HepG2 (cell line): ENCODE data around the gene DPEP1. TPM values are rescaled to one million over a fixed set of nuclear protein-coding genes. Genes with fewer than 3 reads are reported as not detected.

Source experiments
- HNF4G ChIP-seq, 2 experiments: sonication (generic) in 1 of 2; formaldehyde crosslinking in 1 of 2; IDR thresholded peaks; 2 replicates each; pipeline versions ENCODE4 v1.4.0 to v1.6.1; 2011 to 2020; ENCODE audit warnings: borderline replicate concordance in 2 of 2, low read depth in 2 of 2, mild to moderate bottlenecking in 2 of 2, low read length in 1 of 2, missing genetic modification reagents in 1 of 2, moderate library complexity in 1 of 2
- KAT7 ChIP-seq: IDR thresholded peaks from 2 replicates; pipeline ENCODE4 v1.6.1; 2018; ENCODE audit warnings: borderline replicate concordance, missing compliant biosample characterization
- MAF1 ChIP-seq: sonication (generic); formaldehyde crosslinking; IDR thresholded peaks from 2 replicates; pipeline ENCODE4 v1.5.0; 2020; ENCODE audit warnings: missing genetic modification reagents, borderline replicate concordance
- NFRKB ChIP-seq: fragments of 450-650 bp; IDR thresholded peaks from 2 replicates; pipeline ENCODE4 v1.6.1; 2017
- RAD21 ChIP-seq: fragments of 450-650 bp; formaldehyde crosslinking; IDR thresholded peaks from 2 replicates; pipeline ENCODE4 v1.5.0; 2020; ENCODE audit warnings: mild to moderate bottlenecking
- RNF2 ChIP-seq: fragments of 450-650 bp; conservative IDR thresholded peaks from 2 replicates; pipeline ENCODE4 v1.6.1; 2016; ENCODE audit warnings: low read depth
- SRF ChIP-seq: IDR thresholded peaks from 2 replicates; pipeline ENCODE4 v1.6.1; 2011; ENCODE audit warnings: mild to moderate bottlenecking, low read depth, low read length, moderate library complexity
- SUZ12 ChIP-seq: fragments of 150-350 bp; IDR thresholded peaks from 2 replicates; pipeline ENCODE4 v1.6.1; 2014; ENCODE audit warnings: low read depth, low read length
- ZNF232 ChIP-seq: sonication (generic); formaldehyde crosslinking; IDR thresholded peaks from 2 replicates; pipeline ENCODE4 v1.4.0; 2020; ENCODE audit warnings: missing genetic modification reagents, borderline replicate concordance
- ZNF329 ChIP-seq: sonication (generic); formaldehyde crosslinking; IDR thresholded peaks from 2 replicates; pipeline ENCODE4 v1.9.0; 2021; ENCODE audit warnings: low read depth, mild to moderate bottlenecking, missing genetic modification reagents
- ZNF354B ChIP-seq: sonication (generic); formaldehyde crosslinking; IDR thresholded peaks from 2 replicates; pipeline ENCODE4 v1.8.0; 2022; ENCODE audit warnings: mild to moderate bottlenecking, missing genetic modification reagents
- ZNF709 ChIP-seq: sonication (generic); formaldehyde crosslinking; IDR thresholded peaks from 2 replicates; pipeline ENCODE4 v1.5.0; 2020; ENCODE audit warnings: mild to moderate bottlenecking, missing genetic modification reagents
- ZNF768 ChIP-seq: sonication (generic); formaldehyde crosslinking; IDR thresholded peaks from 2 replicates; pipeline ENCODE4 v1.4.0; 2020; ENCODE audit warnings: missing genetic modification reagents
- ZSCAN21 ChIP-seq: sonication (generic); formaldehyde crosslinking; IDR thresholded peaks from 2 replicates; pipeline ENCODE4 v1.8.0; 2022; ENCODE audit warnings: mild to moderate bottlenecking, missing genetic modification reagents, moderate library complexity, borderline replicate concordance
- ZSCAN25 ChIP-seq: sonication (generic); formaldehyde crosslinking; IDR thresholded peaks from 2 replicates; pipeline ENCODE4 v1.8.0; 2022; ENCODE audit warnings: mild to moderate bottlenecking, missing genetic modification reagents
- polyA plus RNA-seq, 8 experiments: library from polyadenylated mRNA; depleted of rRNA in 3 of 8; stranded (reverse) in 7 of 8; unstranded in 1 of 8; fragments of >200 nt; fragmentation: Illumina TruSeq in 4 of 8; extraction: Trizol in 4 of 8; gene quantifications; 2 replicates each; pipeline versions ENCODE4 v1.2.1 to v1.2.3, GENCODE V29; 2011 to 2016; ENCODE audit warnings: low read depth in 4 of 8, missing spikeins in 1 of 8, mixed read lengths in 1 of 8; ENCODE audit not compliant: insufficient read depth in 1 of 8
- total RNA-seq, 5 experiments: library from RNA; depleted of rRNA; stranded (reverse); fragments of >200 nt; fragmentation: Illumina TruSeq; extraction: Trizol; gene quantifications; 2 replicates each; pipeline ENCODE4 v1.2.3, GENCODE V29; 2016; ENCODE audit warnings: low read depth in 1 of 5
- TF ChIP-seq, protein P1 (sequence below): sonication (generic); formaldehyde crosslinking; IDR thresholded peaks from 2 replicates; pipeline ENCODE4 v1.4.0; 2020; ENCODE audit warnings: missing genetic modification reagents, borderline replicate concordance
- TF ChIP-seq, protein P2 (sequence below): sonication (generic); formaldehyde crosslinking; IDR thresholded peaks from 2 replicates; pipeline ENCODE4 v1.5.0; 2020; ENCODE audit warnings: missing genetic modification reagents
- TF ChIP-seq, protein P3 (sequence below): sonication (generic); formaldehyde crosslinking; IDR thresholded peaks from 2 replicates; pipeline ENCODE4 v1.4.0; 2020; ENCODE audit warnings: mild to moderate bottlenecking, missing genetic modification reagents
- TF ChIP-seq, protein P4 (sequence below): sonication (generic); formaldehyde crosslinking; IDR thresholded peaks from 2 replicates; pipeline ENCODE4 v1.5.0; 2020; ENCODE audit warnings: mild to moderate bottlenecking, missing genetic modification reagents
- TF ChIP-seq, protein P5 (sequence below): IDR thresholded peaks from 2 replicates; pipeline ENCODE4 v1.4.0; 2020; ENCODE audit warnings: mild to moderate bottlenecking, missing genetic modification reagents

DPEP1 gene
- total and polyA plus RNA-seq, 2 of the 13 experiments (the other 11 are each of a cell fraction or from before 2014, with no cell fraction given) = 37.6 to 52.2 TPM

DNA sequence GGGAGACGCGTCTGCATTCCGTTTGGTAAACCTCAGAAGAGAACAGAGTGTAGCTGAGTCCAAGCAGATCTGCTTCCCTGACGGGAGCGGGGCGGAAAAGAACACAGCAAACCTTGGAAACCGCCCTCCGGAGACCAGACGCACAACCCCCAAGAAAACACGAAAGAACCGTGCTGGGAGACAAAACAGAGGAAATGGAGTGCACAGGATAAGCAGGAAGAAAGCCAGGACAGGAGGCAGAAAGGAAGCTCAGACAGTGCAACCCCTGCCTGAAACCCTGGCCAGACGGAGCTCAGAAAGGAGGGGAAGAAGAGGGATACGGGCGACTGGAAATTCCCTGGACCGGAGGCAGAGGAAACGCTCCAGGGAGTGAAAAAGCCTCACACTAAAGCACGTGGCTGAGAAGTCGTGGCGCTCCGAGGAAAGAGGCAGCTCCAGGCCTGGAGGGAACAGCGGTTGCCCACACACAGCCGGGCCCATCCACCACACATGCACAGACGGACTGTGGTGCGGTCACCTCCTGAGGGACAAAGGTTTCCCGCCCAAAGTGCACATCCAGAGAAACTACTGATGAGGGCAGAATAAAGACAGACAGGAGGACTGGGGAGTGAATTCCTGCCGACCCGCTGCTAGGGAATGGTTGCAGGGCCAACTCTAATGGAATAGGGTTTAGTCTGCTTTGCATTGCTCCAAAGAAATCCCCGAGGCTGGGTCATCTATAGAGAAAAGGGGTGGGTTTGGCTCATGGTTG lies 10.2 kb downstream of the DPEP1 start (continued):
- TF ChIP-seq ZNF768 (peak; percentile 69; the same call in 1 of the 2 replicates), SUZ12 (no peak), RAD21 (CRISPR knock-in tag) (no peak), RNF2 (peak; percentile 76; the same call in 1 of the 2 replicates), ZNF354B (CRISPR knock-in tag) (no peak), KAT7 (CRISPR knock-in tag) (no peak), ZNF709 (CRISPR knock-in tag) (peak; percentile 30; the same call in 1 of the 2 replicates), HNF4G (IDR thresholded peaks at IDR 0.05; ENCODE audit: borderline replicate concordance, low read depth, low read length) (peak; percentile 70), HNF4G (CRISPR knock-in tag; IDR thresholded peaks at IDR 0.05; ENCODE audit: borderline replicate concordance, low read depth) (no peak), ZSCAN25 (peak; percentile 79), MAF1 (no peak), SRF (no peak), ZSCAN21 (CRISPR knock-in tag) (peak; percentile 58; the same call in 1 of the 2 replicates), ZNF232 (CRISPR knock-in tag) (0 out of 2 replicates have a peak, but pooled peaks have one; percentile 16), ZNF329 (peak; percentile 96), NFRKB (no peak)
- TF ChIP-seq, protein P1, sequence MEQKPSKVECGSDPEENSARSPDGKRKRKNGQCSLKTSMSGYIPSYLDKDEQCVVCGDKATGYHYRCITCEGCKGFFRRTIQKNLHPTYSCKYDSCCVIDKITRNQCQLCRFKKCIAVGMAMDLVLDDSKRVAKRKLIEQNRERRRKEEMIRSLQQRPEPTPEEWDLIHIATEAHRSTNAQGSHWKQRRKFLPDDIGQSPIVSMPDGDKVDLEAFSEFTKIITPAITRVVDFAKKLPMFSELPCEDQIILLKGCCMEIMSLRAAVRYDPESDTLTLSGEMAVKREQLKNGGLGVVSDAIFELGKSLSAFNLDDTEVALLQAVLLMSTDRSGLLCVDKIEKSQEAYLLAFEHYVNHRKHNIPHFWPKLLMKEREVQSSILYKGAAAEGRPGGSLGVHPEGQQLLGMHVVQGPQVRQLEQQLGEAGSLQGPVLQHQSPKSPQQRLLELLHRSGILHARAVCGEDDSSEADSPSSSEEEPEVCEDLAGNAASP (CRISPR knock-in tag) = 0 out of 2 replicates have a peak, but pooled peaks have one; percentile 34
- TF ChIP-seq, protein P2, sequence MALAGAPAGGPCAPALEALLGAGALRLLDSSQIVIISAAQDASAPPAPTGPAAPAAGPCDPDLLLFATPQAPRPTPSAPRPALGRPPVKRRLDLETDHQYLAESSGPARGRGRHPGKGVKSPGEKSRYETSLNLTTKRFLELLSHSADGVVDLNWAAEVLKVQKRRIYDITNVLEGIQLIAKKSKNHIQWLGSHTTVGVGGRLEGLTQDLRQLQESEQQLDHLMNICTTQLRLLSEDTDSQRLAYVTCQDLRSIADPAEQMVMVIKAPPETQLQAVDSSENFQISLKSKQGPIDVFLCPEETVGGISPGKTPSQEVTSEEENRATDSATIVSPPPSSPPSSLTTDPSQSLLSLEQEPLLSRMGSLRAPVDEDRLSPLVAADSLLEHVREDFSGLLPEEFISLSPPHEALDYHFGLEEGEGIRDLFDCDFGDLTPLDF = peak; percentile 41; the same call in 1 of the 2 replicates
- TF ChIP-seq, protein P3, sequence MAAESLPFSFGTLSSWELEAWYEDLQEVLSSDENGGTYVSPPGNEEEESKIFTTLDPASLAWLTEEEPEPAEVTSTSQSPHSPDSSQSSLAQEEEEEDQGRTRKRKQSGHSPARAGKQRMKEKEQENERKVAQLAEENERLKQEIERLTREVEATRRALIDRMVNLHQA (CRISPR knock-in tag) = no peak
- TF ChIP-seq, protein P4, sequence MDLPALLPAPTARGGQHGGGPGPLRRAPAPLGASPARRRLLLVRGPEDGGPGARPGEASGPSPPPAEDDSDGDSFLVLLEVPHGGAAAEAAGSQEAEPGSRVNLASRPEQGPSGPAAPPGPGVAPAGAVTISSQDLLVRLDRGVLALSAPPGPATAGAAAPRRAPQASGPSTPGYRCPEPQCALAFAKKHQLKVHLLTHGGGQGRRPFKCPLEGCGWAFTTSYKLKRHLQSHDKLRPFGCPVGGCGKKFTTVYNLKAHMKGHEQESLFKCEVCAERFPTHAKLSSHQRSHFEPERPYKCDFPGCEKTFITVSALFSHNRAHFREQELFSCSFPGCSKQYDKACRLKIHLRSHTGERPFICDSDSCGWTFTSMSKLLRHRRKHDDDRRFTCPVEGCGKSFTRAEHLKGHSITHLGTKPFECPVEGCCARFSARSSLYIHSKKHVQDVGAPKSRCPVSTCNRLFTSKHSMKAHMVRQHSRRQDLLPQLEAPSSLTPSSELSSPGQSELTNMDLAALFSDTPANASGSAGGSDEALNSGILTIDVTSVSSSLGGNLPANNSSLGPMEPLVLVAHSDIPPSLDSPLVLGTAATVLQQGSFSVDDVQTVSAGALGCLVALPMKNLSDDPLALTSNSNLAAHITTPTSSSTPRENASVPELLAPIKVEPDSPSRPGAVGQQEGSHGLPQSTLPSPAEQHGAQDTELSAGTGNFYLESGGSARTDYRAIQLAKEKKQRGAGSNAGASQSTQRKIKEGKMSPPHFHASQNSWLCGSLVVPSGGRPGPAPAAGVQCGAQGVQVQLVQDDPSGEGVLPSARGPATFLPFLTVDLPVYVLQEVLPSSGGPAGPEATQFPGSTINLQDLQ = no peak
- TF ChIP-seq, protein P5, sequence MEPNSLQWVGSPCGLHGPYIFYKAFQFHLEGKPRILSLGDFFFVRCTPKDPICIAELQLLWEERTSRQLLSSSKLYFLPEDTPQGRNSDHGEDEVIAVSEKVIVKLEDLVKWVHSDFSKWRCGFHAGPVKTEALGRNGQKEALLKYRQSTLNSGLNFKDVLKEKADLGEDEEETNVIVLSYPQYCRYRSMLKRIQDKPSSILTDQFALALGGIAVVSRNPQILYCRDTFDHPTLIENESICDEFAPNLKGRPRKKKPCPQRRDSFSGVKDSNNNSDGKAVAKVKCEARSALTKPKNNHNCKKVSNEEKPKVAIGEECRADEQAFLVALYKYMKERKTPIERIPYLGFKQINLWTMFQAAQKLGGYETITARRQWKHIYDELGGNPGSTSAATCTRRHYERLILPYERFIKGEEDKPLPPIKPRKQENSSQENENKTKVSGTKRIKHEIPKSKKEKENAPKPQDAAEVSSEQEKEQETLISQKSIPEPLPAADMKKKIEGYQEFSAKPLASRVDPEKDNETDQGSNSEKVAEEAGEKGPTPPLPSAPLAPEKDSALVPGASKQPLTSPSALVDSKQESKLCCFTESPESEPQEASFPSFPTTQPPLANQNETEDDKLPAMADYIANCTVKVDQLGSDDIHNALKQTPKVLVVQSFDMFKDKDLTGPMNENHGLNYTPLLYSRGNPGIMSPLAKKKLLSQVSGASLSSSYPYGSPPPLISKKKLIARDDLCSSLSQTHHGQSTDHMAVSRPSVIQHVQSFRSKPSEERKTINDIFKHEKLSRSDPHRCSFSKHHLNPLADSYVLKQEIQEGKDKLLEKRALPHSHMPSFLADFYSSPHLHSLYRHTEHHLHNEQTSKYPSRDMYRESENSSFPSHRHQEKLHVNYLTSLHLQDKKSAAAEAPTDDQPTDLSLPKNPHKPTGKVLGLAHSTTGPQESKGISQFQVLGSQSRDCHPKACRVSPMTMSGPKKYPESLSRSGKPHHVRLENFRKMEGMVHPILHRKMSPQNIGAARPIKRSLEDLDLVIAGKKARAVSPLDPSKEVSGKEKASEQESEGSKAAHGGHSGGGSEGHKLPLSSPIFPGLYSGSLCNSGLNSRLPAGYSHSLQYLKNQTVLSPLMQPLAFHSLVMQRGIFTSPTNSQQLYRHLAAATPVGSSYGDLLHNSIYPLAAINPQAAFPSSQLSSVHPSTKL (CRISPR knock-in tag) = no peak
